GM04503 (cell line): Measurements from ENCODE around the gene COTL1.

Source experiments
- DNase-seq: peaks from one replicate; pipeline ENCODE4 v3.0.0-alpha.2; 2012; ENCODE audit warnings: low read depth

COTL1 gene

GRCh38 chr16:84596161-84596560, 21.7 kb downstream of the COTL1 start:
- DNase-seq = no peak

GRCh38 chr16:84595052-84595481, 22.8 kb downstream of the COTL1 start:
- no peak for DNase-seq

- DNase-seq = no peak
Observed at GRCh38 chr16:84594725-84595038, 23.2 kb downstream of the COTL1 start.

- DNase-seq = no peak
Observed at GRCh38 chr16:84593825-84594724, 23.8 kb downstream of the COTL1 start.

- DNase-seq = no peak
Observed at GRCh38 chr16:84592718-84593117, 25.2 kb downstream of the COTL1 start.

- DNase-seq = no peak
Observed at GRCh38 chr16:84589975-84590719, 27.7 kb downstream of the COTL1 start.

GRCh38 chr16:84588991-84589390, 28.9 kb downstream of the COTL1 start:
- no peak for DNase-seq

- no peak for DNase-seq
Observed at GRCh38 chr16:84585886-84586285, 32.0 kb downstream of the COTL1 start.

- no peak for DNase-seq
Observed at GRCh38 chr16:84585467-84585866, 32.4 kb downstream of the COTL1 start.

GRCh38 chr16:84584678-84585077, 33.2 kb downstream of the COTL1 start:
- DNase-seq = no peak

GRCh38 chr16:84583995-84584394, 33.9 kb downstream of the COTL1 start:
- no peak for DNase-seq

- no peak for DNase-seq
Observed at GRCh38 chr16:84582958-84583516, 34.8 kb downstream of the COTL1 start.

- DNase-seq = no peak
Observed at GRCh38 chr16:84581158-84581557, 36.7 kb downstream of the COTL1 start.

- no peak for DNase-seq
Observed at GRCh38 chr16:84579936-84580335, 37.9 kb downstream of the COTL1 start.

GRCh38 chr16:84578538-84579126, 39.2 kb downstream of the COTL1 start:
- DNase-seq = no peak

GRCh38 chr16:84577034-84577803, 40.7 kb downstream of the COTL1 start:
- DNase-seq = no peak

GRCh38 chr16:84575914-84576313, 42.0 kb downstream of the COTL1 start:
- DNase-seq = no peak

GRCh38 chr16:84574191-84574590, 43.7 kb downstream of the COTL1 start:
- DNase-seq = no peak

GRCh38 chr16:84572096-84572495, 45.8 kb downstream of the COTL1 start:
- no peak for DNase-seq

GRCh38 chr16:84571506-84571905, 46.4 kb downstream of the COTL1 start:
- DNase-seq = no peak

GRCh38 chr16:84570739-84571403, 47.0 kb downstream of the COTL1 start:
- no peak for DNase-seq
